SK-N-MC (cell line): Measurements from ENCODE around the gene LINS1.

Experiments
- EZH2 ChIP-seq: fragments of 200-600 bp; sonication (generic); IDR thresholded peaks from one replicate; pipeline ENCODE4 v1.6.1; 2017; ENCODE audit warnings: antibody characterized with exemption
- POLR2AphosphoS5 ChIP-seq: IDR thresholded peaks from 2 replicates; pipeline ENCODE4 v1.6.1; 2012; ENCODE audit warnings: mild to moderate bottlenecking, low read depth, low read length, borderline replicate concordance

DNA sequence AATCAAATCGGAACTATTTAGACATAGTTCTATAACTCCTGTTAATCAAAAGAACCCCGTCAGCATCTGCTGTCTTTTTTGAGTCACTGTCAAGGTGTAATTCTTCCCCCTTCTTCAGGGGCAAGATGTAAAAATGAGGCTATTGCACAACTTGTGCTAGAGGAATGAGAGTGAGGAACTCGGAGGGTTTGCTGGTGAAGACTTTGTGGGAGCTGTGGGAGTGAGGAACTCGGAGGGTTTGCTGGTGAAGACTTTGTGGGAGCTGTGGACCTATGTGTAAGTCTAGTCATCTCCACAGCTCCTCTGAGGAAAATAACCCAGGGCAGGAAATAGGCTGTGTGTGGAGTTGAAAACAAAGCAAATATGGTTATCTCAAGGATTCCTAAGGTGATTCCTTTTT is 70.8 kb downstream of the LINS1 start:
- TF ChIP-seq POLR2AphosphoS5: no peak
- no peak for TF ChIP-seq EZH2
